ENCODE results near the gene NPLOC4. TPM values are rescaled to one million over a fixed set of nuclear protein-coding genes. Genes with fewer than 3 reads are reported as not detected.
"Not testable (repeated sequence)": the region's sequence is repeated elsewhere in the genome, so short reads cannot be mapped to it uniquely, and the experiment has no call there.

Gene NPLOC4
- total RNA-seq, 1 donor from 2014 or later = 103 TPM

GRCh38 chr17:81589612-81590011, 47.3 kb downstream of the NPLOC4 start:
- DNase-seq (ENCODE audit: low read depth, low spot score) = no peak

- DNase-seq (ENCODE audit: low read depth, low spot score) = no peak
Observed at GRCh38 chr17:81586096-81586495, 50.8 kb downstream of the NPLOC4 start.

GRCh38 chr17:81584771-81585170, 52.1 kb downstream of the NPLOC4 start:
- DNase-seq (ENCODE audit: low read depth, low spot score) = not testable (repeated sequence)

GRCh38 chr17:81583589-81584342, 53.1 kb downstream of the NPLOC4 start:
- no peak for DNase-seq (ENCODE audit: low read depth, low spot score)

- no peak for DNase-seq (ENCODE audit: low read depth, low spot score)
Observed at GRCh38 chr17:81582749-81583148, 54.2 kb downstream of the NPLOC4 start.

- no peak for DNase-seq (ENCODE audit: low read depth, low spot score)
Observed at GRCh38 chr17:81582341-81582740, 54.6 kb downstream of the NPLOC4 start.

- DNase-seq (ENCODE audit: low read depth, low spot score) = no peak
Observed at GRCh38 chr17:81581758-81582157, 55.2 kb downstream of the NPLOC4 start.

GRCh38 chr17:81580481-81580880, 56.4 kb downstream of the NPLOC4 start:
- no peak for DNase-seq (ENCODE audit: low read depth, low spot score)

- DNase-seq (ENCODE audit: low read depth, low spot score) = no peak
Observed at GRCh38 chr17:81579821-81580321, 57.0 kb downstream of the NPLOC4 start.

- no peak for DNase-seq (ENCODE audit: low read depth, low spot score)
Observed at GRCh38 chr17:81579298-81579697, 57.6 kb downstream of the NPLOC4 start.

GRCh38 chr17:81578561-81579225, 58.2 kb downstream of the NPLOC4 start:
- DNase-seq (ENCODE audit: low read depth, low spot score) = no peak

- no peak for DNase-seq (ENCODE audit: low read depth, low spot score)
Observed at GRCh38 chr17:81578038-81578441, 58.9 kb downstream of the NPLOC4 start.

GRCh38 chr17:81577278-81578000, 59.5 kb downstream of the NPLOC4 start:
- DNase-seq (ENCODE audit: low read depth, low spot score) = no peak

- no peak for DNase-seq (ENCODE audit: low read depth, low spot score)
Observed at GRCh38 chr17:81576621-81577277, 60.2 kb downstream of the NPLOC4 start.

- DNase-seq (ENCODE audit: low read depth, low spot score) = no peak
Observed at GRCh38 chr17:81575836-81576235, 61.1 kb downstream of the NPLOC4 start.

- DNase-seq (ENCODE audit: low read depth, low spot score) = no peak
Observed at GRCh38 chr17:81574643-81574956, 62.3 kb downstream of the NPLOC4 start.

- DNase-seq (ENCODE audit: low read depth, low spot score) = no peak
Observed at GRCh38 chr17:81573794-81574642, 62.9 kb downstream of the NPLOC4 start.

- DNase-seq (ENCODE audit: low read depth, low spot score) = no peak
Observed at GRCh38 chr17:81572563-81573168, 64.2 kb downstream of the NPLOC4 start.

- DNase-seq (ENCODE audit: low read depth, low spot score) = no peak
Observed at GRCh38 chr17:81570964-81571363, 65.9 kb downstream of the NPLOC4 start.

GRCh38 chr17:81569986-81570514, 66.9 kb downstream of the NPLOC4 start:
- DNase-seq (ENCODE audit: low read depth, low spot score) = no peak
